ENCODE measurements around the gene SGTA.

SGTA gene

GRCh38 chr19:2755811-2756210 lies 27.3 kb downstream of the SGTA start:
- DNase-seq (ENCODE audit: low read depth in 2 of 2, low spot score in 1 of 2) = no peak

DNA sequence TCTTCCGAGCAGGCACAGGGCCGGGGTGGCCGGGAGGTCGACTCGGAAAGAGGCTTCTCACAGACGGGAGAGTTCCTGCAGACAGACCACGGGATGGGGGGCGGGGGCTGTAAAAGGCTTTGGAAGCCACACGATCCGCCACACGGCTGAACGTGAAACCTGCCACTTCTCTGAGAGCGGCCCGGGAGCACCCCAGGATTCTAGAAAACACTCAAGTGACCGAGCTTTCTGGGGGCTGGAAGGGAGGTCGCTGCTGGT lies 27.7 kb downstream of the SGTA start:
- no peak for DNase-seq (ENCODE audit: low read depth in 2 of 2, low spot score in 1 of 2)

DNA sequence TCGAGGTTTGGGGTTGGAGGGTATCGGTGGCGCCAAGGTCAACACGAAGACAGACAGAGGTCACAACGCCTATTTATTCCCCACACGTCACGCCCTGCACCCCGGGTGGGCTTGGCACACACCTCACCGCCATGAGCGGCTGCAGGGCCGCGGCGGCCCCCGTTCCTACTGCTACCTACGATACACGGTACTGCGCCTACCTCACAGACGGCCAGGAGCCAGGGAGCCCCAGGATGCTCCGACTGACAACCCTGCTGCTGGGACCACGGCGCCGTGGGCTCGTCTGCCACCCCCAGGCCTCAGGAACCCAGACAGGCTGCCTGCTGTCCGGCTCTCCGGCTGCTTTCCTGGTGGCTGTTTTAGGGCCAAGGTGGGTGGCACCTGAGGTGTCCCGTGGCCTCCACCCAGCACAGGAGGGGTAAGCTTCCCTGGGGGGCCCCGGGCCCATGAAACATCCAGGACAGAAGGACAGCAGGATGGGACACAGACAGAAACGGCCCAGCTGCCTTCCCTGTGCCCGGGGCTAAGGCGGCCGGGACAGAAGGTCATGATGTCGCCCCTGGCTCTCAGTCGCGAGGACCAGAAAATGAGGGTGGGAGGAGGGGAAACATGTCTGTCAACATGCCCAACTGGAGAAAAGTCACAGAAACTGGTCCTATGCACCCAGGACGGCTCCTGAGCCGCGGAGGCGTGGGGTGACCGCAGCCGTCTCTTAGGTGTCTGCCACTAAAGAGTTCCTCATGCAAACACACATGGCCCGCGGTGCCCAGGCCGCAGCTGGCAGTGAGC lies 28.2 kb downstream of the SGTA start:
- no peak for DNase-seq (ENCODE audit: low read depth in 2 of 2, low spot score in 1 of 2)

DNA sequence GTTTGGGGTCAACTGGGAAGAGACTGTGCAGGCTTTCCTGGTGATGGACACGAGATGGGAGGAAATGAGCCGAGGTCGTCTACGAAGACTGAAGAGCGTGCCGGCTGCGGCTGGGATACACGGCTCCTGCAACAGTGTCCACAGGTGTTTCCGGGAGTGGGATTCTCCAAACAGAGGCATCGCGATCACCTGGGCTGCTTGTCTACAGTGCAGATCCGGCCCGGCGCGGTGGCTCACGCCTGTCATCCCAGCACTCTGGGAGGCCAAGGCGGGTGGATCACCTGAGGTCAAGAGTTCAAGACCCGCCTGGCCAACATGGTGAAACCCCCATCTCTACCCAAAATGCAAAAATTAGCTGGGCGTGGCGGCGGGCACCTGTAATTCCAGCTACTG lies 31.6 kb downstream of the SGTA start:
- DNase-seq (ENCODE audit: low read depth in 2 of 2, low spot score in 1 of 2) = no peak

DNA sequence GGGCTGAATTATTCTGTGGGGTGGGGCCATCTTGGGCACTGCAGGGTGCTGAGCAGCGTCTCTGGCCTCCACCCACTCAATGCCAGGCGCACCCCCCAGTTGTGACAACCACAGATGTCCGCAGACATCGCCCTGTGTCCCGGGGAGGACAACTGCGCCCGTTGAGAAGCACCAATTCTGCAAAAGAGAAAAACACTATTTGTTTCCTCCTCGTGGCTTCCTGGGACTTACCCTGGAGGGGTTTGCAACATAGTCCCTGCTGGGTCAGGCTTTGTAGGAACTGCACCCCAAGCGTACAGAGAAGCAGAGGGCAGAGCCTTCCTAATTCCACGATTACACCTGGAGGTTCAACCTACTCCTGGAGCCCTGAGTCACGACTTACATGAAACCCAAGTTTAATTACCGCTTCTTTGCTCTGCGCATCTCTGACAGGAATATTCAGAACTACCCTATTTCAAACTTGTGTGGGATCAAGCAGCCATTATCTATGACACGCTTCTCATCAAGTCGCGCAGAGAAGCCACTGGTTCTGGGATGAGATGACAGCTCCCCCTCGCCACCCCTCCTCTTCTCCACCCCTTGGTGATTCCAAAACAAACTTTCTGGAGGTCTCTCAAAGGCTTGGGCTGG lies 32.1 kb downstream of the SGTA start:
- DNase-seq (ENCODE audit: low read depth in 2 of 2, low spot score in 1 of 2) = no peak

DNA sequence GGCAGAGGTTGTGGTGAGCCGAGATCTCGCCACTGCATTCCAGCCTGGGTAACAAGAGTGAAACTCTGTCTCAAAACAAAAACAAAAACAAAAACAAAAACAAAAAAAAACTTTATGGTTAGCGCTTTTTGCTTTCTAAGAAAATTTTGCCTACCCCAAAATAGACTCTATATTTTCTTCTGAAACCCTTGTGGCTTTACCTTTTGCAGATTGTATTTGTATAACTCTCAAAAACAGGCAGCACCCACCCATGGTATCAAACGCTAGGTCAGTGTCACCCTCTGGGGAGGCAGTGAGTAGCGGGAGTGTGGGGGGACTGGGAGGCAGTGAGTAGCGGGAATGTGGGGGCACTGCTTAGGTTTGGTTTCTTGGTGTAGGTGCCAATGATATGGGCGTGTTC lies 35.7 kb downstream of the SGTA start:
- DNase-seq (ENCODE audit: low read depth in 2 of 2, low spot score in 1 of 2) = no peak

- DNase-seq (ENCODE audit: low read depth in 2 of 2, low spot score in 1 of 2) = no peak
These were observed 39.0 kb downstream of the SGTA start for GRCh38 chr19:2744113-2744512.

GRCh38 chr19:2743099-2743498 lies 40.0 kb downstream of the SGTA start:
- no peak for DNase-seq (ENCODE audit: low read depth in 2 of 2, low spot score in 1 of 2)

- DNase-seq (ENCODE audit: low read depth in 2 of 2, low spot score in 1 of 2) = no peak
These were observed 42.8 kb downstream of the SGTA start for GRCh38 chr19:2740314-2740656.

DNA sequence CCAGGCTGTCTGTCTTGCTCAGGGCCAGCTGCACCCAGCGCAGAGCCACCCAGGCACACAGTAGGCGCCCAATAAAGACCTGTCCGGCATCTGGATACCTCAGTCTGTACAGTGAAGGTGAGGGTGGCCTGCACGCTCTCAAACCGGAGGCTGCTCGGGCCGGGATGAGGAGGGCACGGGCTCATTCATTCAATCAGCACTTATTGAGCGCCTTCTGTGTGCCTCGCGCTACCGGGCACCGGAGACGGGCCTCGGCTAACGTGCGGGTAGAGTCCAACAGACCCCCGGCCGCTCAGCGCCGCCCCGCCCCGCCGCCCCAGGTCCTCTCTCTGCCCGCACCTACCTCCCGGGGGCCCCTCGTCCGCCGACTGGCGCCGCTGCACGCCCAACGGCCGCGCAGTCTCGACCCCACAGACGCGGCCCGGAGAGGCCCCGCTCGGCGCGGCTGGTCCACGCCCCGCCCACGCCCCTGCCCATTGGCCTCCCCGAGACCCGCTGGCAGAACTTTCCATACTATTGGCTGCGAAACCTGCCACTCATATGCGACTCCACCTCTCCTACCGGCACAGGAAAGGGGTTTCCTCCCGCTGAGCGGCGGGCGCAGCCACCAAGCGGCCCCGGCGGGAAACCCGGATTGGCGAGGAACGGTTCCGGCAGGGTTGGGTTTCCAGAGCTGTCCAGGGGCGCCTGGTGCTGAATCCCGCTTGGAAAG lies 43.3 kb downstream of the SGTA start, which contains the start of gene SLC39A3:
Gene SLC39A3 (minus strand): TSS at position 416 of the 712 bp plus-strand sequence. CDS start 2,760 bp downstream, outside the sequence.
- DNase-seq (ENCODE audit: low read depth in 2 of 2, low spot score in 1 of 2) = peak; percentile 98

GRCh38 chr19:2736550-2737190 lies 46.4 kb downstream of the SGTA start:
- no peak for DNase-seq (ENCODE audit: low read depth in 2 of 2, low spot score in 1 of 2)

- DNase-seq (ENCODE audit: low read depth in 2 of 2, low spot score in 1 of 2) = no peak
These were observed 47.7 kb downstream of the SGTA start for GRCh38 chr19:2735374-2735773.

DNA sequence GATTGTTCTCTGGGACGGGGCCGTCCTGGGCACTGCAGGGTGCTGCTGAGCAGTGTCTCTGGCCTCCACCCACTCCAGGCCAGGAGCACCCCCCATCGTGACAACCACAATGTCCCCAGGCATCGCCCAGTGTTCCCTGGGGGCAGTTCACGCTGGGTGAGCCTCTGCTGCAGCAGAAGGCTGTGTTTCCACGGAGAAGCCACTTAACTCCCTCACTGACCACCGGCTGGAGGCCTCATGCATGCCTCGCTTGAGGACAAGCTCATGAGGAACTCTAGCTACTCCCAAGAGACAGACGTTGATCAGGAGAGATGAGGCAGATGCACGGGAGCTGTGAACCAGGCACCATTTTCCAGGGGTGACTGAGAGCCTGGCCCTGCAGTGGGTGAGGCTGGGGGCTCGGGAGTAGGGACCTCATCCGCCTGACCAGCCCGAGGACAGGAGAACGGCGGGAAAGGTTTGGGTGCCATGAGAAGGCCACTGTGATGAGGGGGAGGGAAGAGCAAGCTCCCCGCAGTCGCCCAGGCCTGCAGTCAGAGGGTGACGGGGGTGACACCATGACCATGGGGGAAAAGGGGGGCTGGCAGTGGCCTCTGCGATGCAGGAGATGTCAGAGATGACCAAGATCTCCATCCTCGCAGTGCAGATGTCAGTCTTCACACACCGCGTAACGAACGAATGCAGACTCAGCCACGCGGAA lies 48.3 kb downstream of the SGTA start:
- no peak for DNase-seq (ENCODE audit: low read depth in 2 of 2, low spot score in 1 of 2)

DNA sequence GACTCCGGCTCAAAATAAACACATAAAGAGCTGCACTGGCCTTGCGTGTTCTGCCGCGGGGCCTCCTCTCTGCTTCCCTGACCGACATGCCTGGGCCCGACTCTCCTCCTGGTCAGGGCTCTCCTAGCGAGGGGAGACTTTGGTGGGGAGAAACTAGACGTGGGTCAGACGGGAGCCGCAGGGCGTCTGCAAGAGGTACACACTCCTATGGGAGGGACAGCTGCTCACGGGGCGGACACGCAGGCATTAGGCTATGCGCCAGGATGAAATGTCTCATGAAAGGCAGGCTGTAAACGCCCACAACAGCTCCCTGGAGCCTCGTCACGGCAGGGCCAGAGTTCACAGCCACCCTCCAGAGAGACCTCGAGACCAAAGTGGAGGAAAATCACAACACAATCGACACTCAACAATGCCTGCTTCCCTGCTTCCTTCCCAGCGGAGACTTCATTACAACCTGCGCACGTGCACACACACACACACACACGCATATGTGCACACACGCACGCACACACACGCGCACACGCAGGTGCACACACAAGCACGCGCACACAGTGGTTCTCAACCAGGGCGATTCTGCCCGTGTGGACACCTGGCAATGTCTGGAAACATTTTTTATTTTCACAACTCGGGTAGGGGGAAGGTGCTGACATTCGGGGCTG lies 49.0 kb downstream of the SGTA start:
- DNase-seq (ENCODE audit: low read depth in 2 of 2, low spot score in 1 of 2) = no peak

GRCh38 chr19:2732883-2733282 lies 50.2 kb downstream of the SGTA start:
- DNase-seq (ENCODE audit: low read depth in 2 of 2, low spot score in 1 of 2) = no peak

DNA sequence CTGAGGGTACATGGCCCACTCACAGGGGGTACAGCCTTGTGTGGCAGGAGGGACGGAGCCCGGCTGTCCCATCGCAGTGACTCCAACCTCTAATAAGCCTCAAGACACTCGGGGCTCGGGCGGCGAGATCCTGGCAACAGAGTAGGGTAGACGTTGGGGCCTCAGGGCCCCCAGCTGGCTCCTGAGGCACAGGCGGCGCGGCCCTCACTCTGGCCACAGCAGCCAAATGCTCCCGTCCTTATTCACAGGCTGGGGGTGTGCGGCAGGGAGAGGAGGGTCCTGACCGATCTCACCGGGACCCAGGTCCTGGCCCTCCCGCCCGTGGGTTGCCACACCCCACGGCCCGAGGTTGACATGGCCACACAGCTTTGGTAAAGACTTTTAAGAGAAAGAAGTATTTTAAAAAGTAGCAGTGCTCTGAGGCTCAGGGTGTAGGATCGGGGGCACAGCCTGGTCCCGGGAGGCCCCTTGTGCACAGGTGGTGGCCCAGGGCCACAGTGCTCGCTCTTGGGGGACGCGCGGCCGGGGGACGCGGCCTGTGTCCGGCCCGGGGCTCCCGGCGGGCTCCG lies 50.8 kb downstream of the SGTA start:
- no peak for DNase-seq (ENCODE audit: low read depth in 2 of 2, low spot score in 1 of 2)

GRCh38 chr19:2731181-2731995 lies 51.7 kb downstream of the SGTA start:
- DNase-seq (ENCODE audit: low read depth in 2 of 2, low spot score in 1 of 2) = no peak

DNA sequence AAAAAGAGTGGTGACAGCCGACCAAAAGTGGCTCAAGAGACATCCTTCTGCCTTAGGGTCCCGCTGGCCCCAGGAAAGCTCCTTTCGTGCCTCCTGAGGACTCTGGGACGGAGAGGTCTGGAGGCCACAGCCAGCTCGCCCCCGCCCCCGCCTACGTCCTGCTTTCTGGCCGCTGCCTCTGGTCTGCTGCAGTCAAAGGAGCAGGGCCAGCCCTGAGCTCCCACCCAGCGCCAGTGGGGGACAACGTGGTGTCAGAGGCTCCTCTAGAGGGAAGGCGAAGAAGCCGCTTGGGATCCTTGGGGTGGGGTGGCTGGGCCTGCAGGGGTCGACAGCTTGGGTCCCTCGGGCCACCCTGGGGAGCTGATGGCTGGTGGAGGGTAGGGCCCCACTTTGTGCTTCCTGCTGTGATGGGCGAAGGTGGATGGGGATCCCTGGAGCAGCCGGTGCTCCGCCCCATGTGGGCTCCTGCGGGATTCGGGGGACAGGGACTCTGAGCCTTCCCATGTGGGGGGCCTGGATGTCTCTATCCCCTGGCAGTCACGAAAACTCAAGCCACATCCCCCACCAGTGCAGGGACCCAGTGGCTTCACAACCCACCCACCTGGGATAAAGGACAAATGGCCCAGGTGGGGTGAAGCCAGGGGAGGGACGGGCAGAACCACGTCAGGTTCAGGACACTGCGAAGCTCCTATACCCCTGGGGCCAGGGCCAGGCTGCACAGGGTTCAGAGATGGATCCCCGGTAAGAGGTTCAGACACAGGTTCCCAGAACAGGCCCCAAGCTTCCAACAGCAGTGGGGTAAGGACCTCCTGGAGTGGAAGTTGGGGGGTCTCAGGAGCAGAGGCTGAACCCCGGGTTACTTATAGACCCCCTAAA lies 52.9 kb downstream of the SGTA start:
- no peak for DNase-seq (ENCODE audit: low read depth in 2 of 2, low spot score in 1 of 2)

Data from stimulated activated CD8-positive, alpha-beta memory T cell treated with anti-CD3 and anti-CD28 coated beads, Interleukin-4, amount 100 ng/mL, for 4 hours (primary cell).